Measurements from ENCODE around the gene ABCG1.

Gene ABCG1

DNA sequence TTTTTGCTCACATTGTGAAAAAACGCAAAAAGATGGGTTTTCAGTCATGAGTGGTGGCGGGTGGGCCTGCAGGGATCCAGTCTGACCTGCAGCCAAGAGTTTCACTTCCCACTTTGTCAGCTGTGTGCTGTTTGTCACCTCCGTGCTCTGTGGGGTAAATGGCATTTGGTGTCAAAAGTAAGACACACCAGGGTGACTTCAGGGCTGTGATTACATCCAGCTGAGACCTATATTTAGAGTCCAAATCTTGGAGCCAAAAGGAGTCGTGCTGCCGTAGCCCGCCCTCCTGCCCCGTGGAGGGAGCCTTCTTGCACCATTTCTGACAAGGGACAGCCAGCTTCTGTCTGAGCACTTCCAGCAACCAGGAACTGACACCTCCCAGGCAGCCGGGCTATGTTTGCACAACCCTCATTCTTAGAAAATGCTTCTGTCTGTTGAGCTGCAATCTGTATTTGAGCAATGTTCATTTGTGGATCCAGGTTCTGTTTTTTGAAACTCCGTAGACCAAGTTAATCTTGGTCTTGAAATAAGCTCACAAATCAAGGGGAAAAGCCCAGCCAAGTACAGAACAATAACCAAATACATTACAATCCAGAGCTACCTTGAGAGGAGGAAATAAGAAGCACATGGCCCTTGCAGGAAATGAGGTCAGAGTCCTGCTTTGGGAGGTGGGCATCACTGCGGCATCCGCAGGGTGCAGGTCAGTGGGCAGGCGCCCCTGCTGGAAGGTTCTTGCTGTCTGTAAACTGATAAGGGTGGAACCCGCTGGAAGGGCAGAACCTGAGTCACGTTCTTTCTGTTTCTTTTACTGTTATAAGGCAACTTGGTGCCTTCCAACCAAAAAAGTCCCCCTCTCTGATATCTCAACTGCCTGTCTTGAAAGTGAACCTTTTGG is 14.4 kb downstream of the ABCG1 start:
- DNase-seq = peak; percentile 81

DNA sequence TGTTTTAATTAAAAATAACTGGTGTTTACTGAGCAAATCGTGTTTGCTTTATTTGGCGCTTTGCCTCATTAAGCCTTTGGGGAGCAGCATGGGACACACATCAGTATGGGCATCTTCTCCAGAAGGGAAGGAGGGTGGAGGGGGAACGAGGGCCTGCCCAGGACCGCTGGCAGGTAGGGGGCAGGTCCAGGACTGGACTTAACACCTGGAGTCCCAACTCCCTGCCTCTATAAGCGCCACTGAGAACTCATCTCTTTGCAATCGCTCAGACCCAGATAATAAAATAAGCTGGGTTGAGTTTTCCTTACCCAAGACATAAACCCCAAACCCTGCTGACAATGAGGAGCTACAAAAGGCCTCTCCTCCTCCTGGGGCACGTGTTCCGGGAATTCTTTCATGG is 15.1 kb downstream of the ABCG1 start:
- DNase-seq = no peak

DNA sequence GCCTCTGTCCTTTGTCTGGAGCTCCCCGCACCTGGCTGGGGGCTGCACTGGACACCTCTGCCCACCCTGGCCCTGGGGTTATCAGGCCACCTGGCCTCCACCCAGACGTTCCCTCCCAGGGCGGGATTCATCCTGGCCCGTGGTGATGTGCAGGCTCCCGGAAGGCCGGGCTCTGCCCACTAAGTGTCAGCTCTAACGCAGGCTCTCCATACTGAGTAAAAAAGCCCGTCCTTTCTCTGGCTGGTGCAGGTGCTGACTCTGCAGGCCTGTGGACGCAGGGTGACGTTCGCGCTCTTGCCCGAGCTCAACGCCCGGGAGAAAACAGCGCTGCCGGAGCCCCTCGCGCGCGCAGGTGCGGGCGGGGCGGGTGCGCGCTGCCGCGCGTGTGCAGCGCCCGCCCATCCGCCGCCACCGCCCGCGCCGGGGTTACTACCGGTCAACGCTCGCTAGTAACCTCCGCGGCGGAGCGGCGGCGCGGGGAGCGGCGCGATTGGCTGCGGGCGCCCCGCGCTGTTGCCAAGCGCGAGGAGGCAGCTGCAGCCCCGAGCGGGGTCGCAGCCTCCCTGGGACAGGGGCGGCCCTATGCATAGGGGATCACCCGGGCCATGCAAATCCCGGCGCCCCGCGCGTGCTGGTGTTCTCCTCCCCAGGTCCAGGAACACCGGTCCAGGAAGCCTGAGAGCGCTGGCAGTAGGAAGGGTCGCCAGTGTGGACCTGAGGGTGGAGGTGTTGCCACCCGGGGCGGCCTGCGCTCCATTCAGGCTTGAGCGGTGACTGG is 15.7 kb downstream of the ABCG1 start:
- DNase-seq = peak; percentile 87

DNA sequence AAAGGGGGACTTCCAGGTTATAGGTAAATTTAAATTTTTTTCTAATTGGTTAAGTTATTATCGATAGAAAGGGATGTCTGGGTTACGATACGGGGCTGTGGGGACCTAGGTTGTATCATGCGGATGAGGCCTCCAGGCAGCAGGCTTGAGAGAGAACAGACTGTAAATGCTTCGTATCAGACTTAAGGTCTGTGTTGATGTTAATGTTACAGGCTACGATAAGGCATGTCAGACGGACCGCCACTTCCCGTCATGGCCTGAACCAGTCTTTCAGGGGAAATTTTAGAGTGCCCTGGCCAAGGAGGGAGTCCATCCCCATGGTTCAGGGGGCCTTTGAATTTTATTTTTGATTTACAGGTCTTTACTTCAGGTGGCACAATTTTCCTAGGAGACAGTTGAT is 16.7 kb downstream of the ABCG1 start:
- DNase-seq = no peak

DNA sequence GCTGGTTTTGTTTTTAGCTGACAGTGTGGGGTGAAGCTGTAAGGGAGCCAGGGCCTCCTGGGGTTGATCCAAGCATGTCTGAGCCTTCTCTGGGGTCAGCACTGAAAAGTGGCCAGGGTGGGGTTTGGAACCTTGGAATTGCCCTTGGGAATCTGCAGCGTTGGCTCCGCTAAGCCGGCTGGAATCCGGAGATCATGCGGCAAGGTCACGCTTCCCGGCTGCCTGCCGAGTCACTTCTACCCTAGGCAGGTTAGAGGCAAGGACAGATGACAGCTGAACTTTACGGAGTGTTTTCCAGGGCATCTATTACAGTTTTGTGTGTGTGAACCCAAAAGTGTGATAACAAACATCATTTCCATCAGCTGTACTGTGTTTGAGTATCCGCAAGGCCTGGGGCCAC is 17.1 kb downstream of the ABCG1 start:
- no peak for DNase-seq

DNA sequence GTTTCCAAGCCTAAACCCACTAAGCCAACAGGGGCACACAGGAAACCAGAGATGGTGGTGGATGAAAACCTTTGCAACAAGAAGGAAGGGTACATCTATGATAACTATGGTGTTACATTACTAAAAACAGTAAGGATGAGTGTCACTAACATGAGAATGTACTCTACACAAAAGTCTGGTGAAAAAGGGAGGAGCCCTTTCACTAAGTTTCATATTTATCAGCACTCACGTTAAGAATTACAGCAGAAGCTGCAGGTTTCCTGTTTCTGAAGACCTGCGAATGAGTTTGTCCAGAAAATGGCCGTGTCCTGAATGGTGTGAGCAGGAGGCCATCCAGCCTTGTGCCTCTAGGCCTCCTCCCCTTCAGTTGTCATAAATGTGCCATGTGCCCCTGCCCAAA is 17.8 kb downstream of the ABCG1 start:
- no peak for DNase-seq

DNA sequence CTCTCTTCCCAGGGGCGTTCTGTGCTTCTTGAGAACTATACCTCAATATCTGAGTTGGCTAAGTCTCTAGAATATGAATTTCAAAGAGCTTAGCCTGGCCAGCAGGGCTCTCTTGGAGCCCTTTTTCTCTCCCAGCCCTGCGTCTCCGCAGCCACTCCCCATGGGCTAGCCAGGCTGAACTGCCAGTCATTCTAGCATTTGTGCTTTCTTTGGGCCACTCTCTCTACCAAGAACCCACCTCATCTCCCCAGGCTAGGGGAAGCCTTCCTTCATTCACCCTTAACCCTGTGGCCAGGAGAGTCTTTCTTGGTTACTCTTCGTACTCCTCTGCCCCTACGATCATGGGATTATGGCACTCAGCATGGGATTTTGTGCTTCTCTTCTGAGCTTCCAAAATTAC is 18.2 kb downstream of the ABCG1 start:
- no peak for DNase-seq

DNA sequence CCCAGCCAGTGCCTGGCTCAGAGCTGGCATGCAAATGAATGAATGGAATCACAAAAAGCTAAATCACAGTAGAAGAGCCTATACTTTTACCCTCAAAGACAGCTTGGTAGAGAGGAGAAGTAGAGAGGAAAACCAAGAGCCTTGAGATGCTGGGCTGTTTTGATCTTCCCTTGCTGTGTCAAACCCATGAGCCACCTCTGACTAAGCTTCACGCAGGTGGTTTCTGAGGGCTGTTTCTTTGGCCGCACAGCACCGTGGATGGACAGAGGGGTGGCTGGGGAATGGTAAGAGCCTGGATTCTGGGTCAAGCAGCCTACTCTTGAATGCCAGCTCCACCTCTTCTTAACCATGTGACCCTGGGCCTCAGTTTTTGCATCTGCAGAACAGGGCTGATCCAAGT is 18.6 kb downstream of the ABCG1 start:
- no peak for DNase-seq

DNA sequence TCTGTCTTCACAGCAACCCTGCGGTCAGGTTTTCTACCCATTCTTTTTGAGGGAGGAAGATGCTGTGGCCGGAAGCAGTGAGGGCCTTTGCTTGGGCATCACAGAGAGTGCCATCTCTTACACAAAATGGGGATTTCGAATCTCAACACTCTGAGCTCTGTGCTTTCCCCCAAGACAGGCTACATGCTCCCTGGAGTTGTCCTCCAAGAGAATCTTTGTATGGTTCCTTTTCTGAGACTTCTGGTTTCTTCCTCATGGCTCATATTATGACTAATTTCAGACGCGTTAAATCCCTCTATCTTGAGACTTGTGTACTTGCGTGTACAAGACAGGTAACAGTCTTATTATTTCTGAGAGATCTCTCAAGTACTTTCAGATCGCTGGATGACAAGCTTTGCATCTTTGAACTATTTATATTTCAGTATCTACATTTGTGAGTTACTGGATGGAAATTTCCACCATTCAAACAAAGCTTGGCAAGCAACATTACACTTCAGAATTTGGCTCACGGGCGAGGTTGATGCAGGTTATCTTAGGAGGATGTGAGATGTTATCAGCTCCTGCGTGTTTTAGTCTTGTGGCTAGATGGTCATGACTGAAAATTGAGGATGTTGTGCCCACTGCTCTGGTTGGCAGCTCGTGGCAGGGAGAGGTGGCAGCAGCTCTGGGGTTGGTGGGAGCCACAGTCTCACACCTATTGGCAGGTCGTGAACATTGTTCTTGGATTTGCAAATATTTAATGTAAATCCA is 19.4 kb downstream of the ABCG1 start:
- peak; percentile 62 for DNase-seq

DNA sequence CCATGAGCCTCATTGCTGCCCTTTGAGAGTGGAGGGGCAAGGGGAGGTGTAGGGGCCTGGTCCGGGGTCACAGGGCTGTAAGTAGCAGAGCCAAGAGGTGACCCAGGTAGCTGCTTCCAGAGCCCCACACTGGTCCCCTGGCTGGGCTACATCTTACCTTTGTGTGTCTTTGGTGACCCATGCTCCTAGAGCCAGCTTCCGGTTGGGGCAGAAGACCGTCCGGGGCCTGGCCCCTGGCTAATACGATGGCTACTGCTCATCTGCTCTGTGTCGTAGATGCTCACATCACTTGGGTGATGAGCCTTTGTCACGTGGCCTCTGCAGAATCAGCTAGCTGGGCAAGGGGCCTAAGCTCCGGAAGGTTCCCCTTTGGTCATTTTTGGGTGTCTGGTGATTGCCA is 20.6 kb downstream of the ABCG1 start:
- DNase-seq = no peak

DNA sequence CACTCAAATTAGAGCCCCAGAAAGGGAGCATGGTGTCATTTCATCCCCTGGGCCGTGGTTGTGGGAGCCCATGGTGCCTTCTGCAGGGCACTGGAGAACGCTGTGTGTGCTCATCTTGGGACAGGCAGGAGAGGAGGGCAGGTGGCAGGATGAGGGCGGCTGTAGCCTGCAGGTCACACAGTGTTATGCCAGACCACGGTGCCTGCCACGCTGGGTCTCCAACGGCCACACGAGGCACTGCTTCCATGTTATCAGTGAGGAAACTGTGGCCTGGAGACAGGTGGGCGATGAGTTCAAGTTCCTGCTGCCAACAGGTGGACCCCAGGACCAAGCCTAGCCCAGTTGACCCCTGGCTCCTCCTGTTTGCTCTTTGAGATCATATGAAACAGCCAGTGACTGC is 21.0 kb downstream of the ABCG1 start:
- no peak for DNase-seq

DNA sequence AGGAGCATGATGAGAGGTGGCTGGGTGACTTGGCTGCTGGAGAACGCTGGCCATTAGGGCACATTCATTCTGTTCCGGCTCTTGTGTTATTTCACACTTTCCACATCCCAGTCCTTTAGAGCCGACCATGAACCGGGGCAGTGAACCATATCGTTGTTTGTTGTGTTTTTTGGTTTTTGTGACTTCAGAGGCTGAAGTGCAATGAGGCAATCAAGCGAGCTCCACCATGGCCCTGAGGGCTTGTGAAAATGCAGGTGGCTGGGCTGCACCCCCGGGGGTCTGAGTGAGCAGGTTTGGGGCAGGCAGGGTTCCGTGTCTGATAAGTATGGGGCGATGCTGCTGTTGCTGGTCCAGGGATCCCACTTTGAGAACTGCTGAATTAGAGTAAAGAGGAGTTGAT is 23.7 kb downstream of the ABCG1 start:
- no peak for DNase-seq

DNA sequence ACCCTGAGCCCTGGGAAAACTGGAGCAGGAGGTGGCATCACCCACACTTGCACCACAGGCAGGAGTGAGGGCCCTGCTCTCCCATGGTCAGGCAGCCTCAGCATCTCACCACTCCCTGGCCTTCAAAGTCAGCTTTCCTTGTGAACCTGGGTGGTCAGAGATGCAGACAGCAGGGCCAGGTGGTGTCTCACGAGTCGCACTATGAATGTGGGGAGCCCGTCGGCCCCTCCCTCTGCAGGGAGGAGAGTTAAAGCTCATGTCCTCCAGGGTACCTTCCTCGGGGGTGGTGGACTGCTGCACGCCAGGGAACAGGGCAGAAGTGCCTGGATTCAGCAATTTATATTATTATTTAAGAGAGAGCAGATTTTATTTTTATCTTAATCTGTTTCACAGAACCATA is 24.1 kb downstream of the ABCG1 start:
- DNase-seq = no peak

DNA sequence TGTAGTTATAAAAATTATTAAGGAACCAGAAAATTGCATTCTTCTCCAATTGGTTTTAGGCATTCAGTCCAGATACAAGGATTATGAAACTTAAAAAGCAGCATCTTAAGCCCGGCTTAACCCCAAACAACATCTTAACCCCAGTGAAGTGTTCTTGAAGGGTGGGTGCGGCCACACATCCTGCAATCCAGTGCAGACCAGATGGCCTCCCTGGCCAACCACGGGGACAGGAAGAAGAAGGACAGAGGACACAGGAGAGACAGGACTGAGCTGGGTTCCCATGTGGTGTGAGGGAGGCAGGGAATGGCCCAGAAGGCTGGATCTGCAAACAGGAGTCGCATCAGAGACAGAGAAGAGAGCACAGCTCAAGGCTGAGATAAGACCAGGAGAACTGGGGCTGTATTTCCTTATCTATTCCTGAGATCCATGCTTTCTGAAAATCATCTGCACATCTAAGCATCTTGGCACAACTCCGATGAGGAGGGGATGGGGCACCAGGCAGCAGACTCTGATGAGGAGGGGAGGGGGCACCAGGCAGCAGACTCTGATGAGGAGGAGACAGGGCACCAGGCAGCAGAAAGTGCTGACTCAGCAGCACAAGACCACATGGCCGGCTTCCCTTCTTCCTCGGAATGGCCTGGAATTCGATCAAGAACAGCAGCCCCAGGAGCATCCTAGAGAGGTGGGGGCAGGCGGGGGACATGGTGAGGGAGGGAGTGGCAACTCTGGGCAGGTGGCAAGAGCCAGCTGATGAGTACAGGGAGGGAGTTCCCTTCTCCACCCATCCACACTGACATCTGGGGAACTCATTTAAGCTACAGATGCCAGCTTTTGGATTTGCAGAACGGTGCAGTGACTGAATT is 26.6 kb downstream of the ABCG1 start:
- DNase-seq = no peak

DNA sequence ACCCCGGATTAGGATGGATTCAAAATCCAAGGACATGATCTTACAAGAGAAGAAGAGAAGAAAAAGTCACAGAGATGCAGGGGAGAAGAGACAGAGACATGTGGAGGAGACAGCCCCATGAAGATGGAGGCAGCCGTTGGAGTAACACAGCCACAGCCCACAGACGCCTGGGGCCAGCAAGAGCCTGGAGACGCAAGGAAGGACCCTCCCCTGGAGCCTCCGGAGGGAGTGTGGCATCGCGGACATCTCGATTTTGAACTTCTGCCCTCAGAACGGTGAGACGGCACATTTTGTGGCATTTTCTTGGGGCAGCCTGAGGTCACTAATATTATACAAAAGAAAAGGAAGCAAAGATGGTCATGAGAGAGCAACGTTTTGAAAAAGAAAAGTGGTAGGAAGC is 28.8 kb downstream of the ABCG1 start:
- no peak for DNase-seq

DNA sequence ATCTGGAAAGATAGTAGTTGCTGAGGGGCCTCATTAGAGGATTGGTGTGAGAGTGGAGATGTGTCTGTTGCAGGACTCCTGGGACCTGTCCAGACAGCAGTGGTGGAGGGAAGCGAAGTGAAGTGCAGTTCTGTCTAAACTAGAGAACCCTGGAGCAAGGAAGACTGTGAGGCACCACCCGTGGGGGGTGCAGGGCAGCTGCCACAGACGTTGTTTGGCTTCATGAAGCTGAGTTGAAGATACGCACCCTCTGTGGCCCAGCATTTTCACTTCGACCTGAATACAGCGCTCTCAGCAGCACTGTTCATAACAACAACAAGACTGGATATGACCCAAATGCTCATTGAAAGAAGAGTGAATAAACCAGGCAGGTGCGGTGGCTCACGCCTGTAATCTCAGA is 29.3 kb downstream of the ABCG1 start:
- no peak for DNase-seq

DNA sequence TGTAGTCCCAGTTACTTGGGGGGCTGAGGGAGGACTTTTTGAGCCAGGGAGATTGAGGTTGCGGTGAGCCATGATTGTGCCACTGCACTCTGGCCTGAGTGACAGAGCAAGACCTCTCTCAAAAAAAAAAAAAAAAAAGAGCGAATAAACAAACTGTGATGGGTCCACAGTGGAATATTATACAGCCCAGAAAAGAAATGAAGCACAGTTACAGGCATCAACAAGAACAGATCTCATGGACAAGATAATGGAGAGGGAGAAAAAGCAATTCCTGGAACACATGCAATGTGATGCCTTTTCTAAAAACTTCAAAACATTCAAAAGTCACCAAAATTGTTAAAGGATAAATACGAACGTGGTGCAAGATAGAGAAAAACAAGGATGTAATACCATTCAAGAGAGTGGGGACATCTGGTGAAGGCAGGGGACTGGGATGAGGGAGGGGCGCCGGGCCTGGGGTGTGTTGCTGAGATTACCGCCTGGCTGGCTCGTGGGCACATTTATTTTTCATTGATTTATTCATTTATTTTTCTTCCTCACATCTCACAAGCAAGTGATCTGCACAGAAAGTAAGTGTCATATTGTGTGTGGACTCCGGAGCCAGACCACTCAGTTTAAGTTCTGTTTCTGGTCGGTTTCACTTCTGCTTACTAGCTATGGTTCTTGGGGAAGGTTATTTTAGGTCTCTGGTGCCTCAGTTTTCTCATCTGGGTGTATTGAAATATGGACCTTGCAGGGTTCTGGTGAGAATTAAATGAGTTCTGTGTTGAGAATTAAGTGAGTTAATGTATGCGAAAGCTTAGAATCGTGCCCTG is 30.1 kb downstream of the ABCG1 start:
- DNase-seq = no peak

DNA sequence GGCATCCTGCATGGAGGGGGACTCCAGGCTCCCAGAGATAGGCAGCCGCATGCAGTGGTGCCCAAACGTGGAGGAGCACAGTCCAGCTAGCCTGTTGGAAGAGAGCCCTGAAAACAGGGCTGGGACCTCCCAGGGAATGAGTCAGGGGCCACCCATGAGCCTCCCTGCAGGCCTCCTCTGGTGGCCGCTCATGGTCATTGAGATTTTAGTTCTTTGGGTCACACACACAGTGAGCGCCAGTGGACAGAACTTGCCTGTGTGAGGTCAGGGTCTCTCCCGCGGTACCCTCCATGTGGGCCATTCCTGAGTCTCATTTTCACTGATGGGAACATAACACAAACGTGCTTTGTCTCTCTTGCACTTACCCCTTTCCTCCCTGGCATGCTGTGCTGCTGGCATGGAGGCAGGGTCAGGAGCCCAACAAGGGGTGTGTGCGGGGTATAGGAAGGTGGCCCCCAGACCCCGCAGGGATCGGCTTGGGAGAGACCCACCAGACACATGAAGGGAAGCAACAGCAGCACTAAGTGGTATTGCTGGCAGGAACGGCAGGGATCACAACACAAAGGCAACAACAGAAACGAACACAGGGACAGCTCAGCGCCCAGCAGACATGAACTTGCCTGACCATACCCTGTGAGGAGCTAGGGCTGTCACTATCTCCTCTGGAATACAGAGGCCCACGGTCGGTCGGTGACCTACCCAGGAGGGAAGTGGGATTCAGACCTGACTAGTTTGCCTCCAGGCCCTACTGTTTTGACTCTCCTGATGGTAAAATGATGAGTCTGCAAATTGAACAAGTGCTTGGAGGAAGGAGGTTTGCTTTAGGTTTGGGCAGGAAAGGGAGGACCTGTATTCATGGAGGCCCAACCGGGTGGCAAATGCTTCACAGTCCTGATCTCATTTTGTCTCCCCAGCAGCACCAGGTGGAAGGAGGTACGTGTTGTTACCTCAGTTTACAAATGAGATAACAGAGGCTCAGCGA is 31.8 kb downstream of the ABCG1 start:
- DNase-seq = no peak

DNA sequence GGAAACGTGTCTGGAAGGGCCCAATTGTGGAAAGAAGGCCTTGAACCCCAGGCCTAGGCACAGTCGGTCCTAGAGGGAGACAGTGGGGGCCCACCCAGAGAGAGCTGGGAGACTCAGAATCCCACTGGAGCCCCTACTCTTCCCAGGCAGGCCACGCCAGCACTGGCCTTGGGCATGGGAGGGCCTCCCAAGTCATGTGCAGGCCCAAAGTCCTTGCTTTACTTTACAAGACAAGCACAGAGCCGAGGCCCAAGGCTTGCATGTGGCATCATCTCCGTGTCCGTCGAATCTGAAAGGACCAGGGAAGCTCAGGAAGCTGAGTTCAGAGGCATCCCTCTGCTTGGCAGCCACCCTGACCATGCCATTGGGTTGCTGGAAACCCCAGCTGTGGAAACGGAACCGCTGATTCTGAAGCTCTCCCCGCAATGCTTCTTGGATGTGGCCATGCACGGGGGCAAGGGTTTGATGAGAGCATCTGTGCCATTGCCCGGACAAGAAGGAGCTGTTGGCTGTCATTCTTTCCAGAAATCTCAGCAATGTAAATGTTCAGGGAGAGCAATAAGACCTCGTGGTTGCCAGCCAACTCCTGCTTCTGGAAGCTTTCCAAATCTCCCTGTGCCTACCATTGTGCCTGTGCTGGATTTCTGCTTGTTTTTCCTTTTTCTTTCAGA is 32.8 kb downstream of the ABCG1 start:
- DNase-seq = no peak

DNA sequence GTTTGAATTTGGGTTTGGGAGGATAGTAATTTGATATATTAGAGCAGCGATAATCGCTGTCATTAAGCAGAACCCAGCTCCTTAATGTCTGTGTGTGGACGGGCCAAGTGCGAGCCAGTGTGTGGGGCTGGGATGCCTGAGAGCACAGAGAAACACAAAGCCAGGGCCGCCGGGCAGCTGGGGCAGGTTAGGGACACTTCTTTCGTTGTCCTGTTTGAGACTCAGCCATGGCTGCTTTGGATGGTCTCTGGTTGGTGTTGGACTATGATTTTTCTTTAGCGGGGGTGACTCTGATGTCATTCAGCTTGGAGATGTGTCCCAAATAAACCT is 33.4 kb downstream of the ABCG1 start:
- no peak for DNase-seq

All from activated CD4-positive, alpha-beta T cell treated with anti-CD3 and anti-CD28 coated beads, Interleukin-2, amount 50 U/mL, for 1 hour (primary cell).